Fibroblast of lung (primary cell): ENCODE data around the gene PHF10.

Experiments used
- EZH2 ChIP-seq: IDR thresholded peaks from 2 replicates; pipeline ENCODE4 v1.5.1; 2012; ENCODE audit warnings: low read length, control low read depth, mild to moderate bottlenecking; ENCODE audit errors: missing control alignments
- TF ChIP-seq, protein P1 (sequence below), 2 donors: IDR thresholded peaks in 1 of 2; conservative IDR thresholded peaks in 1 of 2; 1 replicate in 1 of 2; 2 replicates in 1 of 2; pipeline ENCODE4 v1.5.1; 2011 to 2012; ENCODE audit warnings: low read length in 2 of 2, control low read depth in 1 of 2, inconsistent platforms in 1 of 2, low read depth in 1 of 2, mild to moderate bottlenecking in 1 of 2

DNA sequence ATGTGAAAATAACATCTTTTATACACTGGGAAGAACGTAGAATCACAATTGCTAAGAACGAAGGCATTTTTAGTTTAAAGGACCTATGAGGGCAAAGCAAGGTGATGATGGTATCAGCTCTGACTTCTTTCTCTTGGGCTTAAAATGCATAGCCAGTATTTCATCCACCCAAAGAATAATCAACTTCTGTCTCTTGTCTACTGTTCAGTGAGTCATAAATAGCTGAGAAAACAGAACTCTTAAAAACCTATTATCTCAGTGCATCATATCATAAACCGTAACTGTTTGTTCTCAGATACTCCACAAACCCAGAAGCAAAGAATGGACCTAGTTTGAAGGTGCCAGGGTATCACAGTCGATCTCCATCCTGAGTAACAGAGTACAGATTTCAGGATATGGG lies 5.2 kb downstream of the PHF10 start:
- TF ChIP-seq, protein P1, sequence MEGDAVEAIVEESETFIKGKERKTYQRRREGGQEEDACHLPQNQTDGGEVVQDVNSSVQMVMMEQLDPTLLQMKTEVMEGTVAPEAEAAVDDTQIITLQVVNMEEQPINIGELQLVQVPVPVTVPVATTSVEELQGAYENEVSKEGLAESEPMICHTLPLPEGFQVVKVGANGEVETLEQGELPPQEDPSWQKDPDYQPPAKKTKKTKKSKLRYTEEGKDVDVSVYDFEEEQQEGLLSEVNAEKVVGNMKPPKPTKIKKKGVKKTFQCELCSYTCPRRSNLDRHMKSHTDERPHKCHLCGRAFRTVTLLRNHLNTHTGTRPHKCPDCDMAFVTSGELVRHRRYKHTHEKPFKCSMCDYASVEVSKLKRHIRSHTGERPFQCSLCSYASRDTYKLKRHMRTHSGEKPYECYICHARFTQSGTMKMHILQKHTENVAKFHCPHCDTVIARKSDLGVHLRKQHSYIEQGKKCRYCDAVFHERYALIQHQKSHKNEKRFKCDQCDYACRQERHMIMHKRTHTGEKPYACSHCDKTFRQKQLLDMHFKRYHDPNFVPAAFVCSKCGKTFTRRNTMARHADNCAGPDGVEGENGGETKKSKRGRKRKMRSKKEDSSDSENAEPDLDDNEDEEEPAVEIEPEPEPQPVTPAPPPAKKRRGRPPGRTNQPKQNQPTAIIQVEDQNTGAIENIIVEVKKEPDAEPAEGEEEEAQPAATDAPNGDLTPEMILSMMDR (conservative IDR thresholded peaks at IDR 0.05 in 1 of 2, IDR thresholded peaks at IDR 0.05 in 1 of 2; ENCODE audit: low read depth in 1 of 2, low read length in 2 of 2), result no peak
- no peak for TF ChIP-seq EZH2
